ENCODE results near the gene UBR3.

DNA sequence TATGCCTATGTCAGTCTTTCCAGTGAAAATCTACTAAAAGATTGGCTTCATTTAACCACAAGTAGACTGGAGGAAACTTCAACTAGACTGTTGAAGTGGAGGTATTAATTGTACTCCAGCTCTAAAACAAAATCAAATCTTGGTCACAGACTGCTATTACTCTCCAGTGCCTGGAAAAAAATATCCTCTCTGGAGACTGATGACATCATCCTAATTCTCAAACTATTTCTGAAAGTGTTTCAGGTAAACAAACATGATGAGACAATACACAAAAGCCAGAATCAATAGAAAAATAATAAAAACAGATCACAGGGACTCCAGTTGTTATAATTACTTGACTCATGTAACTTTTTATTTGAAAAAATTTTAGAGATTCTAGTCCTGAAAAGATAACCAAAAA lies 263.0 kb downstream of the UBR3 start:
- TF ChIP-seq POLR2A (IDR thresholded peaks at IDR 0.05): no peak
- TF ChIP-seq, protein P1, sequence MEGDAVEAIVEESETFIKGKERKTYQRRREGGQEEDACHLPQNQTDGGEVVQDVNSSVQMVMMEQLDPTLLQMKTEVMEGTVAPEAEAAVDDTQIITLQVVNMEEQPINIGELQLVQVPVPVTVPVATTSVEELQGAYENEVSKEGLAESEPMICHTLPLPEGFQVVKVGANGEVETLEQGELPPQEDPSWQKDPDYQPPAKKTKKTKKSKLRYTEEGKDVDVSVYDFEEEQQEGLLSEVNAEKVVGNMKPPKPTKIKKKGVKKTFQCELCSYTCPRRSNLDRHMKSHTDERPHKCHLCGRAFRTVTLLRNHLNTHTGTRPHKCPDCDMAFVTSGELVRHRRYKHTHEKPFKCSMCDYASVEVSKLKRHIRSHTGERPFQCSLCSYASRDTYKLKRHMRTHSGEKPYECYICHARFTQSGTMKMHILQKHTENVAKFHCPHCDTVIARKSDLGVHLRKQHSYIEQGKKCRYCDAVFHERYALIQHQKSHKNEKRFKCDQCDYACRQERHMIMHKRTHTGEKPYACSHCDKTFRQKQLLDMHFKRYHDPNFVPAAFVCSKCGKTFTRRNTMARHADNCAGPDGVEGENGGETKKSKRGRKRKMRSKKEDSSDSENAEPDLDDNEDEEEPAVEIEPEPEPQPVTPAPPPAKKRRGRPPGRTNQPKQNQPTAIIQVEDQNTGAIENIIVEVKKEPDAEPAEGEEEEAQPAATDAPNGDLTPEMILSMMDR (IDR thresholded peaks at IDR 0.05): no peak

All from right lobe of liver (tissue), 4 donors.